MM.1S (cell line): ENCODE data around the gene CEACAM18.

Experiments
- DNase-seq: peaks from one replicate; pipeline ENCODE4 v3.0.0-alpha.2; 2015
- H2AFZ ChIP-seq: fragments of 300-600 bp; sonication (generic); 2 replicates; pipeline ENCODE4 v1.6.0; 2016; ENCODE audit warnings: antibody characterized with exemption, low read length
- H3F3A ChIP-seq: fragments of 300-600 bp; sonication (generic); 2 replicates; pipeline ENCODE4 v1.6.1; 2016; ENCODE audit warnings: mild to moderate bottlenecking, antibody characterized with exemption, low read length, moderate library complexity, mixed read lengths; ENCODE audit not compliant: insufficient read depth
- H3K27ac ChIP-seq: fragments of 300-600 bp; sonication (generic); 2 replicates; pipeline ENCODE4 v1.5.1; 2016; ENCODE audit warnings: mild to moderate bottlenecking, low read length
- H3K27me3 ChIP-seq: fragments of 300-600 bp; sonication (generic); replicated peaks from 2 replicates; pipeline ENCODE4 v1.6.0; 2016; ENCODE audit warnings: low read length; ENCODE audit not compliant: insufficient read depth
- H3K36me3 ChIP-seq: fragments of 300-600 bp; sonication (generic); replicated peaks from 2 replicates; pipeline ENCODE4 v1.6.1; 2016; ENCODE audit warnings: mild to moderate bottlenecking, low read length, mixed read lengths; ENCODE audit not compliant: insufficient read depth
- H3K4me1 ChIP-seq: fragments of 300-600 bp; sonication (generic); 2 replicates; pipeline ENCODE4 v1.6.1; 2016; ENCODE audit warnings: low read length, mixed read lengths
- H3K4me2 ChIP-seq: fragments of 300-600 bp; sonication (generic); 2 replicates; pipeline ENCODE4 v1.6.0; 2016; ENCODE audit warnings: low read depth, low read length
- H3K4me3 ChIP-seq: fragments of 300-600 bp; sonication (generic); 2 replicates; pipeline ENCODE4 v1.5.1; 2016; ENCODE audit warnings: low read length, mixed read lengths
- H3K79me2 ChIP-seq: fragments of 300-600 bp; sonication (generic); 2 replicates; pipeline ENCODE4 v1.6.1; 2016; ENCODE audit warnings: mixed run types, low read length, mixed read lengths
- H3K9ac ChIP-seq: fragments of 300-600 bp; sonication (generic); 2 replicates; pipeline ENCODE4 v1.6.1; 2016; ENCODE audit warnings: low read length, mixed read lengths
- H3K9me2 ChIP-seq: fragments of 300-600 bp; sonication (generic); replicated peaks from 2 replicates; pipeline ENCODE4 v1.6.1; 2016; ENCODE audit warnings: mild to moderate bottlenecking, low read length, mixed read lengths; ENCODE audit not compliant: insufficient read depth
- H3K9me3 ChIP-seq: fragments of 300-600 bp; sonication (generic); replicated peaks from 2 replicates; pipeline ENCODE4 v1.6.1; 2016; ENCODE audit warnings: mild to moderate bottlenecking, low read length, mixed read lengths; ENCODE audit not compliant: insufficient read depth
- H4K20me1 ChIP-seq: fragments of 300-600 bp; sonication (generic); 2 replicates; pipeline ENCODE4 v1.6.1; 2016; ENCODE audit warnings: mild to moderate bottlenecking, low read length, moderate library complexity, mixed read lengths; ENCODE audit not compliant: insufficient read depth
- CTCF ChIP-seq: fragments of 300-600 bp; sonication (generic); IDR thresholded peaks from 2 replicates; pipeline ENCODE4 v1.5.1; 2016; ENCODE audit warnings: antibody characterized with exemption, low read length, mixed read lengths
- EZH2 ChIP-seq: fragments of 300-600 bp; sonication (generic); optimal IDR thresholded peaks from 2 replicates; pipeline ENCODE3; 2017; ENCODE audit warnings: low read depth, mild to moderate bottlenecking, antibody characterized with exemption, low read length, mixed read lengths
- EZH2phosphoT487 ChIP-seq: fragments of 300-600 bp; sonication (generic); IDR thresholded peaks from 2 replicates; pipeline ENCODE4 v1.6.1; 2018; ENCODE audit warnings: antibody characterized with exemption, low read length

Gene CEACAM18

DNA sequence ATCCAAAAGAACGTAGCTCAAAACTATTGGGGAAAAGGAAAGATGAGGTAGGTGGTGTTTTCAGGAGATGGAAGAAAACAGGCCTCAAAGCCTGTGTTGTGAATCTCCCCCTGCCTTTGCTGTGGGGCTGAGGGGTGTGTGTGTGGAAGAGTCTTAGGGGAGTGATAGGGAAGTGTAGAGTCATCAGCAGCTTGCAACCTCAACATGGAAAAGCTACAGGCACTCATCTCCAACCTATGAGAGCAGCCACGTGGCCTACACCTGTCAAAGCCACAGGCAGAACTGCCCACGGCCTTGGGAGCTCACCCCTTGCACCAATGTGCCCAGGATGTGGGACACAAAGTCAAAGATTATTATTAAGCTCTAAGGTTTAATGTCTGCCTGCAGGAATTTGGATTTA is 27.6 kb downstream of the CEACAM18 start:
- Histone ChIP-seq H3K79me2 (no peaks in the 10 kb centered on the region), H3K4me1 (no peaks in the 10 kb centered on the region), H3K9me2 (no peaks in the 10 kb centered on the region), H3K9me3 (no peaks in the 10 kb centered on the region), H3K27ac (no peak overlapping the region), H3K27me3 (no peaks in the 10 kb centered on the region), H3K4me2 (no peak overlapping the region), H3K36me3 (no peaks in the 10 kb centered on the region), H3K9ac (no peak overlapping the region), H3K4me3 (no peak overlapping the region), H2AFZ (no peak overlapping the region), H4K20me1 (no peaks in the 10 kb centered on the region; the same call in 1 of the 2 replicates), H3F3A (no peaks in the 10 kb centered on the region)
- DNase-seq: no peak
- no peak for TF ChIP-seq EZH2phosphoT487
- TF ChIP-seq CTCF: no peak
- no peak for TF ChIP-seq EZH2

DNA sequence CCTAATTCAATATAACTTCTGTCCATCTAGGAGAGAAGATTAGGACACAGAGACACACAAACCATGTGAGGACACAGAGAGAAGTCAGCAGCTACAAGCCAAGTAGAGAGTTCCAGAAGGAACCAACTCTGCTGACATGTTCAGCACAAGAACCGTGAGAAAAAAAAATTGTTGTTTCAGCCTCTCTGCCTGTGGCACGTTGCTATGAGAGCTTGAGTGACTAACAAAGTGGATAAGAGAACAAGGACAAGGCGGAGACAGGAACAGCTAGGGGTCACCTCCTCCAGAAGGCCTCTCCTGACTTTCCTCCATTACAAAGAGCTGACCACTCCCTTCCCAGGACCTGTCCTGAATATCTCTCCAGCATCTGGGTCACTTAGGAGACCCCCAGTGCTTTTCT is 28.9 kb downstream of the CEACAM18 start:
- H3K9me3 ChIP-seq: no peaks in the 10 kb centered on the region
- no peak overlapping the region for H3K27ac ChIP-seq
- H2AFZ ChIP-seq: no peak overlapping the region
- H3K9ac ChIP-seq: no peak overlapping the region
- no peaks in the 10 kb centered on the region for H3K27me3 ChIP-seq
- no peak overlapping the region for H3K4me2 ChIP-seq
- no peaks in the 10 kb centered on the region for H3K4me1 ChIP-seq
- H3K36me3 ChIP-seq: no peaks in the 10 kb centered on the region
- no peak for TF ChIP-seq CTCF
- no peak for TF ChIP-seq EZH2
- TF ChIP-seq EZH2phosphoT487: no peak
- no peaks in the 10 kb centered on the region for H3K9me2 ChIP-seq
- H3K79me2 ChIP-seq: no peaks in the 10 kb centered on the region
- H3F3A ChIP-seq: no peaks in the 10 kb centered on the region
- H4K20me1 ChIP-seq: no peaks in the 10 kb centered on the region; the same call in 1 of the 2 replicates
- H3K4me3 ChIP-seq: no peak overlapping the region
- no peak for DNase-seq

DNA sequence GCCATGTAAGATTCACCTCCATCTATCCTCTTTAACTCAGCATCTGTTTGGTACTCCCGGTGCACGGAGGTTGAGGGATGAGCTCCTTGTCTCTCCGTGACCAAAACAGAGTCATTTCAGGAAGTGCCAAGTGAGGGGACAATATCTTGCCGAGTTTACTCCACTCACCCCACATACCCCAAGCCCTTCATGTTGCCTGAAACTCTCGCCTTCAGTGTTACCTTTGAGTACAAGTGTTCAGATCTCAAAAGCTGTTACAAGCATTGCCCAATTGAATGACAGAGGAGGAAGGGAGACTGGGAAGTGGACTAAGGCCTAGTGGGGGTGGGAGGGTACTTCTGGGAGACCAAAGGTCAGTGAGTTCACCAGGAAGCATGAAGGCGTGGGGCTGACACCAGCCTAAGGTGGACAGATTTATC is 29.3 kb downstream of the CEACAM18 start:
- no peaks in the 10 kb centered on the region; the same call in 1 of the 2 replicates for H4K20me1 ChIP-seq
- no peak overlapping the region for H3K4me3 ChIP-seq
- DNase-seq: no peak
- no peak overlapping the region for H3K27ac ChIP-seq
- no peak overlapping the region for H2AFZ ChIP-seq
- no peak for TF ChIP-seq EZH2
- no peak for TF ChIP-seq EZH2phosphoT487
- TF ChIP-seq CTCF: no peak
- H3K9me2 ChIP-seq: no peaks in the 10 kb centered on the region
- H3F3A ChIP-seq: no peaks in the 10 kb centered on the region
- no peaks in the 10 kb centered on the region for H3K79me2 ChIP-seq
- no peaks in the 10 kb centered on the region for H3K9me3 ChIP-seq
- H3K27me3 ChIP-seq: no peaks in the 10 kb centered on the region
- H3K4me1 ChIP-seq: no peaks in the 10 kb centered on the region
- H3K9ac ChIP-seq: no peak overlapping the region
- no peaks in the 10 kb centered on the region for H3K36me3 ChIP-seq
- H3K4me2 ChIP-seq: no peak overlapping the region
